Vagina (tissue), 2 donors: Measurements from ENCODE around the gene KLF3. TPM values are rescaled to one million over a fixed set of nuclear protein-coding genes. Genes with fewer than 3 reads are reported as not detected.
A peak's percentile ranks its signal among the peaks of the same experiment; 100 is the strongest.

Experiments used
- DNase-seq, 2 donors: peaks; one replicate each; pipeline ENCODE4 v3.0.0-alpha.2; 2017; ENCODE audit errors: extremely low spot score in 2 of 2
- H3K27ac ChIP-seq: fragments of 200-600 bp; sonication (generic); one replicate; pipeline ENCODE4 v1.5.1; 2019
- H3K27me3 ChIP-seq: fragments of 200-600 bp; sonication (generic); one replicate; pipeline ENCODE4 v1.5.1; 2019
- H3K36me3 ChIP-seq, 2 donors: fragments of 200-600 bp; sonication (generic); one replicate each; pipeline ENCODE4 v1.5.1; 2017 to 2019
- H3K4me1 ChIP-seq: fragments of 200-600 bp; sonication (generic); one replicate; pipeline ENCODE4 v1.5.1; 2019
- H3K4me3 ChIP-seq, 2 donors: fragments of 200-600 bp; sonication (generic); 1 replicate in 1 of 2; 2 replicates in 1 of 2; pipeline ENCODE4 v1.5.1; 2016 to 2019
- H3K9me3 ChIP-seq: fragments of 200-600 bp; sonication (generic); one replicate; pipeline ENCODE4 v1.5.1; 2019
- CTCF ChIP-seq, 3 experiments: fragments of 450-650 bp in 2 of 3; fragments of 200-600 bp in 1 of 3; sonication (generic) in 1 of 3; IDR thresholded peaks; one replicate each; pipeline ENCODE4 v1.5.1; 2017 to 2019; ENCODE audit warnings: antibody characterized with exemption in 3 of 3, mild to moderate bottlenecking in 2 of 3, moderate library complexity in 2 of 3
- POLR2A ChIP-seq, 2 donors: fragments of 450-650 bp; IDR thresholded peaks; one replicate each; pipeline ENCODE4 v1.6.1; 2017; ENCODE audit warnings: antibody characterized with exemption in 2 of 2, mild to moderate bottlenecking in 2 of 2, moderate library complexity in 2 of 2
- POLR2AphosphoS5 ChIP-seq, 2 donors: sonication (generic); formaldehyde crosslinking; IDR thresholded peaks; one replicate each; pipeline ENCODE4 v1.9.0; 2017; ENCODE audit warnings: antibody characterized with exemption in 2 of 2, mild to moderate bottlenecking in 2 of 2, low read depth in 1 of 2; ENCODE audit not compliant: insufficient read depth in 1 of 2
- intact Hi-C: fragments of 100-400 bp; cut with DNase I; formaldehyde crosslinking; loops from one replicate; pipeline ENCODE4 v1.15.1; 2023
- total RNA-seq: library from RNA; depleted of rRNA; stranded (reverse); fragments of >200 nt; gene quantifications from one replicate; pipeline ENCODE4 v1.2.3, GENCODE V29; 2016

KLF3 gene
- total RNA-seq, 1 donor from 2014 or later: 85.4 TPM

- intact Hi-C loops: no loop called here
- no peaks in the 10 kb centered on the region for H3K27me3 ChIP-seq
- no peak overlapping the region for H3K4me3 ChIP-seq
- H3K9me3 ChIP-seq: no peaks in the 10 kb centered on the region
- H3K4me1 ChIP-seq: no peaks in the 10 kb centered on the region
- DNase-seq: no peak
- H3K36me3 ChIP-seq: no peaks in the 10 kb centered on the region
- TF ChIP-seq POLR2AphosphoS5 (IDR thresholded peaks at IDR 0.05; ENCODE audit: insufficient read depth in 1 of 2, low read depth in 1 of 2) (no peak), CTCF (IDR thresholded peaks at IDR 0.05) (no peak), POLR2A (IDR thresholded peaks at IDR 0.05) (no peak)
- no peak overlapping the region for H3K27ac ChIP-seq
Measured at GRCh38 chr4:38715050-38715449, 51.1 kb downstream of the KLF3 start.

- Histone ChIP-seq H3K36me3 (no peaks in the 10 kb centered on the region), H3K4me3 (no peak overlapping the region), H3K27me3 (no peaks in the 10 kb centered on the region), H3K9me3 (no peaks in the 10 kb centered on the region), H3K27ac (no peak overlapping the region), H3K4me1 (no peaks in the 10 kb centered on the region)
- TF ChIP-seq CTCF (IDR thresholded peaks at IDR 0.05): no peak
- DNase-seq: no peak
- intact Hi-C loops: no loop called here
Measured at GRCh38 chr4:38716256-38716655, 52.3 kb downstream of the KLF3 start.

GRCh38 chr4:38717604-38718003, 53.6 kb downstream of the KLF3 start:
- TF ChIP-seq CTCF (IDR thresholded peaks at IDR 0.05) (no peak), POLR2AphosphoS5 (IDR thresholded peaks at IDR 0.05; ENCODE audit: insufficient read depth in 1 of 2, low read depth in 1 of 2) (peak in 1 of 2 donors; percentile 64)
- H3K27ac ChIP-seq: no peak overlapping the region
- H3K36me3 ChIP-seq: no peaks in the 10 kb centered on the region
- intact Hi-C loops: no loop called here
- no peaks in the 10 kb centered on the region for H3K4me1 ChIP-seq
- DNase-seq: no peak
- H3K4me3 ChIP-seq: no peak overlapping the region
- H3K9me3 ChIP-seq: no peaks in the 10 kb centered on the region
- no peaks in the 10 kb centered on the region for H3K27me3 ChIP-seq

GRCh38 chr4:38723114-38723513, 59.1 kb downstream of the KLF3 start:
- TF ChIP-seq CTCF (IDR thresholded peaks at IDR 0.05) (no peak), POLR2A (IDR thresholded peaks at IDR 0.05) (no peak), POLR2AphosphoS5 (IDR thresholded peaks at IDR 0.05; ENCODE audit: insufficient read depth in 1 of 2, low read depth in 1 of 2) (no peak)
- H3K36me3 ChIP-seq: no peaks in the 10 kb centered on the region
- H3K27me3 ChIP-seq: no peaks in the 10 kb centered on the region
- no peaks in the 10 kb centered on the region for H3K4me1 ChIP-seq
- H3K4me3 ChIP-seq: no peak overlapping the region
- intact Hi-C loops: loop anchor here (10.0 kb wide), 1 partner anchor 548 kb away; no protein-coding TSS in a partner anchor
- H3K27ac ChIP-seq: no peak overlapping the region
- no peaks in the 10 kb centered on the region for H3K9me3 ChIP-seq
- DNase-seq: no peak

GRCh38 chr4:38723726-38724474, 59.9 kb downstream of the KLF3 start:
- Histone ChIP-seq H3K4me3 (no peak overlapping the region), H3K4me1 (no peaks in the 10 kb centered on the region), H3K27me3 (no peaks in the 10 kb centered on the region), H3K9me3 (no peaks in the 10 kb centered on the region), H3K36me3 (no peaks in the 10 kb centered on the region), H3K27ac (no peak overlapping the region)
- DNase-seq: peak in 1 of 2 donors; percentile 67
- TF ChIP-seq POLR2AphosphoS5 (IDR thresholded peaks at IDR 0.05; ENCODE audit: insufficient read depth in 1 of 2, low read depth in 1 of 2) (no peak), CTCF (IDR thresholded peaks at IDR 0.05) (no peak), POLR2A (IDR thresholded peaks at IDR 0.05) (no peak)
- intact Hi-C loops: loop anchor here (10.0 kb wide), 1 partner anchor 549 kb away; no protein-coding TSS in a partner anchor
